ENCODE results near the gene PTX4. TPM values are rescaled to one million over a fixed set of nuclear protein-coding genes. Genes with fewer than 3 reads are reported as not detected.

PTX4 gene
- total RNA-seq, 6 experiments from 2014 or later = not detected

DNA sequence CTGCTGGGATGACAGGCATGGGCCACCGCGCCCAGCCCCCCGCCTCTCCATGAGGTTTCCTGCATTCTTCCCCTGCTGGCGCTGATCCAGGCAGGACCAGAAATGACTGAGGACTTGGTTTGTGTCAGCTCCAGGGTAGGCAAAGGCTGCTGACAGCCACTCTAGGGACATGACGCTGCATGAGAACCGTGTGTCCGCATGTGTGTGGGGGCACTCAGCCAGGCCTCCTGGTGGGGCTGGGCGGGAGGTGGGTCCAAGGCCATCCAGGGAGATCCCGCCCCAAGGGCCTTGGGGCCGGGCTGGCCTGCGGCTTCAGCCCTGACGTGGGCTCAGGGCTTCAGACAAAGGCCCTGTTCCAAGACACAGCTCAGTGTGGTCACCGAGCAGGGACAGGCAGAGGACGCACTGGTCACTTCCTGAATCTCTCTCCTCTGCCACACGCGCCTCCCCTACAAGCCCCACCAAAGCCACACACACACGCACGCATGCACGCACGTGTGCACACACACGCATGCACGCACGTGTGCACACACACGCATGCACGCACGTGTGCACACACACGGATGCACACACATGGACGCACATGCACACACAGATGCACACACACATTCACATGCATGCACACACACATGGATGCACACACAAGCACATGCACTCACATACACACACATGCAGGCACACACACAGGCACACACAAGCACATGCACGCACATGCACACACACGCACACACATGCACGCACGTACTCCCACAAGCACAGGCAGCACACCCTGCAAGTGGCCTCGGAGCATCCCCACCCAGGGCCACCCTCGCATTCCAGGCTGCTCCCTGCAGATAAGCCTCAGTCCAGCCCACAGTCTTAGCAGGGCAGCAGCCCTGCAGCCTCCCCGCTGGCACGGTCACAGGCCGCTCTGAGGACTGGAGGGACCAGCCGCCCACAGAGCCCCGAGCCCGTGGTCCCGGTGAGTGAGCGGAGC lies 39.4 kb upstream of the PTX4 start:
- intact Hi-C loops (cut with DNase I) = no loop called here
- ATAC-seq (peak; percentile 7 to 34 (median 24)), DNase-seq (peak in 1 of 3 donors; percentile 61)
- 51% methylated on average over 12 of the region's 42 CpGs for WGBS (ENCODE audit: insufficient coverage, low coverage, low lambda C conversion rate, missing lambda C conversion rate)
- no peaks in the 10 kb centered on the region for H3K27me3 ChIP-seq
- no peaks in the 10 kb centered on the region for H3K9me3 ChIP-seq
- no peak for TF ChIP-seq POLR2A (IDR thresholded peaks at IDR 0.05)
- TF ChIP-seq, protein P1, sequence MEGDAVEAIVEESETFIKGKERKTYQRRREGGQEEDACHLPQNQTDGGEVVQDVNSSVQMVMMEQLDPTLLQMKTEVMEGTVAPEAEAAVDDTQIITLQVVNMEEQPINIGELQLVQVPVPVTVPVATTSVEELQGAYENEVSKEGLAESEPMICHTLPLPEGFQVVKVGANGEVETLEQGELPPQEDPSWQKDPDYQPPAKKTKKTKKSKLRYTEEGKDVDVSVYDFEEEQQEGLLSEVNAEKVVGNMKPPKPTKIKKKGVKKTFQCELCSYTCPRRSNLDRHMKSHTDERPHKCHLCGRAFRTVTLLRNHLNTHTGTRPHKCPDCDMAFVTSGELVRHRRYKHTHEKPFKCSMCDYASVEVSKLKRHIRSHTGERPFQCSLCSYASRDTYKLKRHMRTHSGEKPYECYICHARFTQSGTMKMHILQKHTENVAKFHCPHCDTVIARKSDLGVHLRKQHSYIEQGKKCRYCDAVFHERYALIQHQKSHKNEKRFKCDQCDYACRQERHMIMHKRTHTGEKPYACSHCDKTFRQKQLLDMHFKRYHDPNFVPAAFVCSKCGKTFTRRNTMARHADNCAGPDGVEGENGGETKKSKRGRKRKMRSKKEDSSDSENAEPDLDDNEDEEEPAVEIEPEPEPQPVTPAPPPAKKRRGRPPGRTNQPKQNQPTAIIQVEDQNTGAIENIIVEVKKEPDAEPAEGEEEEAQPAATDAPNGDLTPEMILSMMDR (IDR thresholded peaks at IDR 0.05) = no peak
- H3K27ac ChIP-seq = no peak overlapping the region
- no peaks in the 10 kb centered on the region for H3K36me3 ChIP-seq
- H3K4me3 ChIP-seq = no peak overlapping the region
- no peaks in the 10 kb centered on the region for H3K4me1 ChIP-seq

DNA sequence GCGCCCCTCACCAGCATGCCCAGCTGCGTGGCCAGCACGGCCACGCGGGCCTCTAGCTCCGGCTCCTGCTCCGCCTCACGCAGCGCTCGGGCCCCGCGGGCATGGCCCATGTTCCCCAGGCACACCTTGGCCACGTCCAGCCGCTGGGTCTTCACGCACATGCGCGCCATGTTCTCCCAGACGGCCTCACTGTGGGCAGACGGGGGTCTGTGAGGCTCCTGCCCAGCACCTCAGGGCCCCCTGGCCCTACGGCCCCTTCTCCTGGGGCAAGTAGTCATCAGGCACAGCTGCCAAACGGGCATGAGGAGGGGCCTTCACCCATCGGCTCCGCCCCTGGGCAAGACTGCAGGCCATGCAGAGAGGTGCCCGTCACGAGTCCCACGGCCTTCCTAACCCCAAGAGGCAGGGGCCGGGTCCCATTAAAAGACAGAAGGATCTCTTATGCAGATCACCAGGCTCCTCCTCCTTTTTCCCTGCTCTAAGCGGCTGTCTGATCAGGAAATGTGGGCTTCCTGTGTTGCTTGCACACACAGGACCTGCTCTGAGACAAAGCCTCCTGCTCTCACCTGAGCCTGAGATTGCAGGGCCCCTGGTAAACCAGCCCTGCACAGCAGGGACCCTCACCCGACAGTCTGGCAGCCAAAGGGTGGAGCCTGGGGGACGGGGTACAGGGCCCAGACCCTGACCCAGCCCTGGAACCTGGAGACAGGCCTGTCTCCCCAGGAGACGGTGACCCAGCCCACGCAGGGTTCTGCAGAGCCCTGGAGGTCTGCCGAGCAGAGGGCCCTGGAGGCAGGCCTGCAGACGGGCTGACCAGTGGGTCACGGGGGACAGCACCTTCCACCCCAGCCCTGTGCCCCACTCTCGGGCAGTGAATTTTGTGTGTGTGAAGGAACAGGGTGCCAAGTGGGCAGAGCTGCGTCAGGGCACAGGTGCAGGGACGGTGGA lies 38.1 kb upstream of the PTX4 start:
- no peaks in the 10 kb centered on the region for H3K9me3 ChIP-seq
- H3K4me3 ChIP-seq = no peak overlapping the region
- intact Hi-C loops (cut with DNase I) = no loop called here
- no peaks in the 10 kb centered on the region for H3K4me1 ChIP-seq
- no peaks in the 10 kb centered on the region for H3K36me3 ChIP-seq
- 92% methylated on average over 4 of the region's 38 CpGs for WGBS (ENCODE audit: insufficient coverage, low coverage, low lambda C conversion rate, missing lambda C conversion rate)
- no peak for DNase-seq
- no peak for TF ChIP-seq POLR2A (IDR thresholded peaks at IDR 0.05)
- TF ChIP-seq, protein P1 (IDR thresholded peaks at IDR 0.05) = no peak
- H3K27ac ChIP-seq = peak overlapping the region in 1 of 3 donors; percentile 34
- ATAC-seq = no peak
- no peaks in the 10 kb centered on the region for H3K27me3 ChIP-seq

DNA sequence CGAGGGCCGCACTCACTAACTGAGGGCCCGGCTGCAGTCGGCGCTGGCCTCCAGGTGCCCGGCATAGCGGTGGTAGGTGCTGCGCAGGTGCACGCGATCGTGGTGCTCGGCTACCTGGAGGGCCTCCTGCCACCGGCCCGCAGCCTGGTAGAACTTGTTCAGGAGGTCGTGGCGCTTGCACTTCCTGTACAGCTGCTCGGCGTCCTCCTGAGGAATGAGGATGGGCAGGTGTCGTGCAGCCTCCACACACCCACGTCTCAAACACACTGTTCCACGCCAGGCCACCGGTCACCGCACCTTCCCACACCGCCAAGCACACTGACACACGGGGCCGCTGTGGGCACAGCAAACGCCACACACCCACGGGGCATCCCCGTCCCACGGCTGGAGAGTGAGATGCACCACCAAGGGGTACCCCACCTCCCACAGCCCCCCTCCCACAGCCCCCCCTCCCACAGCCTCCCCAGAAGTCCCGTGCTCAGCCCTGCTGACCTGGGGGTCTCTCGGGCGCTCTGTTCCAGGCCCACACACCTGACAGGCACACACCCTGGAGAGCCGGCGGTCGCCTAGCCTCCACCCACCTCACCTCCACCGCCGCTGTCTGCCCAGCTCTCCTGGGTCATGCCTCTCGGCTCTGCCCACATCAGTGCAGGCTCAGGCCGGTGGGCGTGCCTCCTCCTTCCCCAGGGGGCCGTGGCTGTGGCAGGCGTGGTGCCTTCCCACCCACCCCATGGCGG lies 37.3 kb upstream of the PTX4 start:
- intact Hi-C loops (cut with DNase I) = no loop called here
- Histone ChIP-seq H3K27me3 (no peaks in the 10 kb centered on the region), H3K4me3 (no peak overlapping the region), H3K4me1 (no peaks in the 10 kb centered on the region), H3K36me3 (no peaks in the 10 kb centered on the region), H3K9me3 (no peaks in the 10 kb centered on the region), H3K27ac (no peak overlapping the region)
- WGBS (ENCODE audit: insufficient coverage, low coverage, low lambda C conversion rate, missing lambda C conversion rate) = no CpG with 5 or more reads among the region's 44 CpGs
- ATAC-seq (no peak), DNase-seq (no peak)
- no peak for TF ChIP-seq POLR2A (IDR thresholded peaks at IDR 0.05)
- TF ChIP-seq, protein P1 (IDR thresholded peaks at IDR 0.05) = no peak

DNA sequence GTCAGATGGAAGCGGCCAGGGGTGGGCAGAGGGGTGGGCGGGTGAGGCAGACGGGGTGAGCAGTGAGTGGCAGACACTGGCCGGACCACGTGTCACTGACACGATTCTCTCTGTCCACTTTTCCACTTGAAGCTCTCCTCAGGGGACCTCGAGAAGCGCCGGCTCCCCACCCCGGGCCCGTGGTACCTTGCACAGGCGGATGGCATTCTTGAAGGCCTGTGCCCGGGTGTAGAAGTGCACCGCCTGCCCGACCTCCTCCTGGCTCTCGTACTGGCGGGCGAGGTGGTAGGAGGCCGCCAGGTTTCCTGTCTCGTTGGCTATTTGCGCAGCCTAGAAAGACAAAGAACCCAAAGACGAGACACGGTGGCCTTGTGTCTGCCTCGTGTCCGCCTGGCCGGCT lies 35.6 kb upstream of the PTX4 start:
- no peak for DNase-seq
- H3K27me3 ChIP-seq = no peaks in the 10 kb centered on the region
- no peak overlapping the region for H3K4me3 ChIP-seq
- no peaks in the 10 kb centered on the region for H3K9me3 ChIP-seq
- H3K36me3 ChIP-seq = no peaks in the 10 kb centered on the region
- H3K4me1 ChIP-seq = no peaks in the 10 kb centered on the region
- WGBS (ENCODE audit: insufficient coverage, low coverage, low lambda C conversion rate, missing lambda C conversion rate) = no CpG with 5 or more reads among the region's 26 CpGs
- H3K27ac ChIP-seq = no peak overlapping the region
- intact Hi-C loops (cut with DNase I) = no loop called here
- TF ChIP-seq, protein P1 (IDR thresholded peaks at IDR 0.05) = no peak
- TF ChIP-seq POLR2A (IDR thresholded peaks at IDR 0.05) = no peak
- no peak for ATAC-seq

Measured in right lobe of liver (tissue), 6 donors.